Keratinocyte (primary cell): ENCODE data around the gene DIP2C.

Experiments
- EZH2 ChIP-seq: IDR thresholded peaks from one replicate; pipeline ENCODE4 v1.6.1; 2012; ENCODE audit warnings: inconsistent platforms, mild to moderate bottlenecking, low read length, moderate library complexity
- TF ChIP-seq, protein P1 (sequence below), 3 experiments: IDR thresholded peaks in 1 of 3; conservative IDR thresholded peaks in 1 of 3; optimal IDR thresholded peaks in 1 of 3; 2 replicates in 2 of 3; 3 replicates in 1 of 3; pipeline versions ENCODE3 to v1.5.1; 2011; ENCODE audit warnings: low read length in 3 of 3, mild to moderate bottlenecking in 3 of 3, moderate library complexity in 2 of 3, control low read depth in 1 of 3, inconsistent platforms in 1 of 3; ENCODE audit not compliant: insufficient read depth in 2 of 3; ENCODE audit errors: extremely low read depth in 1 of 3

- TF ChIP-seq, protein P1, sequence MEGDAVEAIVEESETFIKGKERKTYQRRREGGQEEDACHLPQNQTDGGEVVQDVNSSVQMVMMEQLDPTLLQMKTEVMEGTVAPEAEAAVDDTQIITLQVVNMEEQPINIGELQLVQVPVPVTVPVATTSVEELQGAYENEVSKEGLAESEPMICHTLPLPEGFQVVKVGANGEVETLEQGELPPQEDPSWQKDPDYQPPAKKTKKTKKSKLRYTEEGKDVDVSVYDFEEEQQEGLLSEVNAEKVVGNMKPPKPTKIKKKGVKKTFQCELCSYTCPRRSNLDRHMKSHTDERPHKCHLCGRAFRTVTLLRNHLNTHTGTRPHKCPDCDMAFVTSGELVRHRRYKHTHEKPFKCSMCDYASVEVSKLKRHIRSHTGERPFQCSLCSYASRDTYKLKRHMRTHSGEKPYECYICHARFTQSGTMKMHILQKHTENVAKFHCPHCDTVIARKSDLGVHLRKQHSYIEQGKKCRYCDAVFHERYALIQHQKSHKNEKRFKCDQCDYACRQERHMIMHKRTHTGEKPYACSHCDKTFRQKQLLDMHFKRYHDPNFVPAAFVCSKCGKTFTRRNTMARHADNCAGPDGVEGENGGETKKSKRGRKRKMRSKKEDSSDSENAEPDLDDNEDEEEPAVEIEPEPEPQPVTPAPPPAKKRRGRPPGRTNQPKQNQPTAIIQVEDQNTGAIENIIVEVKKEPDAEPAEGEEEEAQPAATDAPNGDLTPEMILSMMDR (optimal IDR thresholded peaks at IDR 0.05 in 1 of 3, IDR thresholded peaks at IDR 0.05 in 1 of 3, conservative IDR thresholded peaks at IDR 0.05 in 1 of 3; ENCODE audit: extremely low read depth in 1 of 3, insufficient read depth in 2 of 3, low read length in 3 of 3), result no peak
- no peak for TF ChIP-seq EZH2
These were observed 207.4 kb downstream of the DIP2C start for GRCh38 chr10:482051-482501.
